Liver (tissue), 3 donors: ENCODE results near the gene ACO2.

Experiments
- FOXA1 ChIP-seq: IDR thresholded peaks from 2 replicates; pipeline ENCODE4 v1.6.1; 2016; ENCODE audit warnings: antibody characterized with exemption
- FOXA2 ChIP-seq: IDR thresholded peaks from 2 replicates; pipeline ENCODE4 v1.6.1; 2016; ENCODE audit warnings: antibody characterized with exemption
- GABPA ChIP-seq, 2 donors: IDR thresholded peaks in 1 of 2; conservative IDR thresholded peaks in 1 of 2; 2 replicates each; pipeline ENCODE4 v1.6.1; 2016; ENCODE audit warnings: antibody characterized with exemption in 2 of 2, mild to moderate bottlenecking in 1 of 2, moderate library complexity in 1 of 2
- JUND ChIP-seq, 2 donors: IDR thresholded peaks; 2 replicates each; pipeline ENCODE4 v1.6.1; 2016; ENCODE audit warnings: antibody characterized with exemption in 2 of 2
- RAD21 ChIP-seq, 2 donors: IDR thresholded peaks; 2 replicates each; pipeline ENCODE4 v1.6.1; 2016; ENCODE audit warnings: antibody characterized with exemption in 2 of 2, mild to moderate bottlenecking in 2 of 2
- TAF1 ChIP-seq: conservative IDR thresholded peaks from 2 replicates; pipeline ENCODE4 v1.6.1; 2016; ENCODE audit warnings: antibody characterized with exemption, mild to moderate bottlenecking
- YY1 ChIP-seq: IDR thresholded peaks from 2 replicates; pipeline ENCODE4 v1.6.1; 2016; ENCODE audit warnings: antibody characterized with exemption, mild to moderate bottlenecking
- TF ChIP-seq, protein P1 (sequence below): fragments of 150-350 bp; IDR thresholded peaks from 2 replicates; pipeline ENCODE4 v1.5.1; 2017; ENCODE audit warnings: improper control_type of control experiment, low read depth, low read length; ENCODE audit not compliant: missing input control
- TF ChIP-seq, protein P2 (sequence below): IDR thresholded peaks from 2 replicates; pipeline ENCODE4 v1.6.1; 2016; ENCODE audit warnings: antibody characterized with exemption
- TF ChIP-seq, protein P3 (sequence below): IDR thresholded peaks from 2 replicates; pipeline ENCODE4 v1.6.1; 2016; ENCODE audit warnings: antibody characterized with exemption
- TF ChIP-seq, protein P4 (sequence below): IDR thresholded peaks from 2 replicates; pipeline ENCODE4 v1.6.1; 2016; ENCODE audit warnings: antibody characterized with exemption
- donor health status: healthy.
- donor health status: healthy.

DNA sequence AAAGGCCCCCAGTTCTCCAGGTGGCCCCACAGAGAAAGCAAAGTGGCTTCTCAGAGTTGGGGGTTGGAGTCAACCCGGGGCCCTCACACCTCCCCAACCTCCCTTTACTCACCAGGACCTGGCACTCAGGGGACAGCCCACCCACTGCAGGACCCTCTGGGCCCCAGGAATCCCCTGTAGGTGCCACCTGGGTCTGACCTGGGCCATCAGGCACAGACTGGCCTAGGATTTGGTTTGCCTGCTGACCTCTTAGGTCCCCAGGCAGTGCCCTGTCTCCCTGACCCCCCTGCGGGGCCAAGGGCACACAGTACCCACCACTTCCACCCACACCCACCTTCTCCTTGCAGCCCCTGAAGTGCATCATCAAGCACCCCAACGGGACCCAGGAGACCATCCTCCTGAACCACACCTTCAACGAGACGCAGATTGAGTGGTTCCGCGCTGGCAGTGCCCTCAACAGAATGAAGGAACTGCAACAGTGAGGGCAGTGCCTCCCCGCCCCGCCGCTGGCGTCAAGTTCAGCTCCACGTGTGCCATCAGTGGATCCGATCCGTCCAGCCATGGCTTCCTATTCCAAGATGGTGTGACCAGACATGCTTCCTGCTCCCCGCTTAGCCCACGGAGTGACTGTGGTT lies 59.3 kb downstream of the ACO2 start:
- TF ChIP-seq JUND (IDR thresholded peaks at IDR 0.05) (no peak), TAF1 (no peak), FOXA2 (no peak), YY1 (no peak), RAD21 (IDR thresholded peaks at IDR 0.05) (no peak), FOXA1 (no peak), GABPA (IDR thresholded peaks at IDR 0.05 in 1 of 2, conservative IDR thresholded peaks at IDR 0.05 in 1 of 2) (no peak)
- TF ChIP-seq, protein P1, sequence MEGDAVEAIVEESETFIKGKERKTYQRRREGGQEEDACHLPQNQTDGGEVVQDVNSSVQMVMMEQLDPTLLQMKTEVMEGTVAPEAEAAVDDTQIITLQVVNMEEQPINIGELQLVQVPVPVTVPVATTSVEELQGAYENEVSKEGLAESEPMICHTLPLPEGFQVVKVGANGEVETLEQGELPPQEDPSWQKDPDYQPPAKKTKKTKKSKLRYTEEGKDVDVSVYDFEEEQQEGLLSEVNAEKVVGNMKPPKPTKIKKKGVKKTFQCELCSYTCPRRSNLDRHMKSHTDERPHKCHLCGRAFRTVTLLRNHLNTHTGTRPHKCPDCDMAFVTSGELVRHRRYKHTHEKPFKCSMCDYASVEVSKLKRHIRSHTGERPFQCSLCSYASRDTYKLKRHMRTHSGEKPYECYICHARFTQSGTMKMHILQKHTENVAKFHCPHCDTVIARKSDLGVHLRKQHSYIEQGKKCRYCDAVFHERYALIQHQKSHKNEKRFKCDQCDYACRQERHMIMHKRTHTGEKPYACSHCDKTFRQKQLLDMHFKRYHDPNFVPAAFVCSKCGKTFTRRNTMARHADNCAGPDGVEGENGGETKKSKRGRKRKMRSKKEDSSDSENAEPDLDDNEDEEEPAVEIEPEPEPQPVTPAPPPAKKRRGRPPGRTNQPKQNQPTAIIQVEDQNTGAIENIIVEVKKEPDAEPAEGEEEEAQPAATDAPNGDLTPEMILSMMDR = no peak
- TF ChIP-seq, protein P2, sequence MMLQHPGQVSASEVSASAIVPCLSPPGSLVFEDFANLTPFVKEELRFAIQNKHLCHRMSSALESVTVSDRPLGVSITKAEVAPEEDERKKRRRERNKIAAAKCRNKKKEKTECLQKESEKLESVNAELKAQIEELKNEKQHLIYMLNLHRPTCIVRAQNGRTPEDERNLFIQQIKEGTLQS = no peak
- TF ChIP-seq, protein P3, sequence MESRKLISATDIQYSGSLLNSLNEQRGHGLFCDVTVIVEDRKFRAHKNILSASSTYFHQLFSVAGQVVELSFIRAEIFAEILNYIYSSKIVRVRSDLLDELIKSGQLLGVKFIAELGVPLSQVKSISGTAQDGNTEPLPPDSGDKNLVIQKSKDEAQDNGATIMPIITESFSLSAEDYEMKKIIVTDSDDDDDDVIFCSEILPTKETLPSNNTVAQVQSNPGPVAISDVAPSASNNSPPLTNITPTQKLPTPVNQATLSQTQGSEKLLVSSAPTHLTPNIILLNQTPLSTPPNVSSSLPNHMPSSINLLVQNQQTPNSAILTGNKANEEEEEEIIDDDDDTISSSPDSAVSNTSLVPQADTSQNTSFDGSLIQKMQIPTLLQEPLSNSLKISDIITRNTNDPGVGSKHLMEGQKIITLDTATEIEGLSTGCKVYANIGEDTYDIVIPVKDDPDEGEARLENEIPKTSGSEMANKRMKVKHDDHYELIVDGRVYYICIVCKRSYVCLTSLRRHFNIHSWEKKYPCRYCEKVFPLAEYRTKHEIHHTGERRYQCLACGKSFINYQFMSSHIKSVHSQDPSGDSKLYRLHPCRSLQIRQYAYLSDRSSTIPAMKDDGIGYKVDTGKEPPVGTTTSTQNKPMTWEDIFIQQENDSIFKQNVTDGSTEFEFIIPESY = no peak
- TF ChIP-seq, protein P4, sequence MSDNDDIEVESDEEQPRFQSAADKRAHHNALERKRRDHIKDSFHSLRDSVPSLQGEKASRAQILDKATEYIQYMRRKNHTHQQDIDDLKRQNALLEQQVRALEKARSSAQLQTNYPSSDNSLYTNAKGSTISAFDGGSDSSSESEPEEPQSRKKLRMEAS = no peak
